Fibroblast of lung (primary cell): ENCODE measurements around the gene ATP8B2.

Experiments
- CTCF ChIP-seq, 2 donors: IDR thresholded peaks in 1 of 2; conservative IDR thresholded peaks in 1 of 2; 1 replicate in 1 of 2; 2 replicates in 1 of 2; pipeline ENCODE4 v1.5.1; 2011 to 2012; ENCODE audit warnings: low read length in 2 of 2, control low read depth in 1 of 2, inconsistent platforms in 1 of 2, low read depth in 1 of 2, mild to moderate bottlenecking in 1 of 2
- EZH2 ChIP-seq: IDR thresholded peaks from 2 replicates; pipeline ENCODE4 v1.5.1; 2012; ENCODE audit warnings: low read length, control low read depth, mild to moderate bottlenecking; ENCODE audit errors: missing control alignments

GRCh38 chr1:154391086-154391770 lies 65.9 kb downstream of the ATP8B2 start:
- no peak for TF ChIP-seq CTCF (conservative IDR thresholded peaks at IDR 0.05 in 1 of 2, IDR thresholded peaks at IDR 0.05 in 1 of 2; ENCODE audit: low read depth in 1 of 2, low read length in 2 of 2)
- no peak for TF ChIP-seq EZH2
